Islet of Langerhans (tissue), 1 donor: Measurements from ENCODE around the gene TPPP2.

Experiments used
- FAIRE-seq: peaks from one replicate; lab custom pipeline; 2011; peaks lifted over from hg19 to GRCh38; lab: Jason Lieb, UNC

TPPP2 gene

GRCh38 chr14:21017528-21018245 is 12.3 kb upstream of the TPPP2 start:
- FAIRE-seq: no peak

GRCh38 chr14:21018286-21018685 is 11.7 kb upstream of the TPPP2 start:
- no peak for FAIRE-seq

GRCh38 chr14:21018781-21019180 is 11.2 kb upstream of the TPPP2 start:
- no peak for FAIRE-seq

GRCh38 chr14:21019366-21019765 is 10.7 kb upstream of the TPPP2 start:
- FAIRE-seq: no peak

GRCh38 chr14:21020977-21021545 is 9.0 kb upstream of the TPPP2 start:
- FAIRE-seq: no peak

- no peak for FAIRE-seq
Measured at GRCh38 chr14:21022686-21023085, 7.3 kb upstream of the TPPP2 start.

- FAIRE-seq: no peak
Measured at GRCh38 chr14:21023174-21023573, 6.8 kb upstream of the TPPP2 start.

GRCh38 chr14:21023817-21024584 is 6.0 kb upstream of the TPPP2 start:
- no peak for FAIRE-seq

- no peak for FAIRE-seq
Measured at GRCh38 chr14:21024585-21025370, 5.2 kb upstream of the TPPP2 start, which contains the start of gene NDRG2. Gene NDRG2 (minus strand): TSS chr14:21025061. CDS start chr14:21023315, 1,746 bp downstream.

GRCh38 chr14:21025371-21026273 is 4.4 kb upstream of the TPPP2 start:
- FAIRE-seq: no peak

- no peak for FAIRE-seq
Measured at GRCh38 chr14:21026274-21026987, 3.6 kb upstream of the TPPP2 start.

GRCh38 chr14:21026988-21027315 is 3.1 kb upstream of the TPPP2 start:
- no peak for FAIRE-seq

GRCh38 chr14:21030531-21030930 is 514 bp downstream of the TPPP2 start:
- FAIRE-seq: no peak

GRCh38 chr14:21032326-21033132 is 2.5 kb downstream of the TPPP2 start:
- no peak for FAIRE-seq

GRCh38 chr14:21033133-21033698 is 3.2 kb downstream of the TPPP2 start:
- no peak for FAIRE-seq

GRCh38 chr14:21034707-21035106 is 4.7 kb downstream of the TPPP2 start, which contains the start of gene RNASE13:
Gene RNASE13 (minus strand): TSS chr14:21034807. CDS start chr14:21034288, 519 bp downstream.
- no peak for FAIRE-seq

- no peak for FAIRE-seq
Measured at GRCh38 chr14:21036751-21037150, 6.7 kb downstream of the TPPP2 start.

- no peak for FAIRE-seq
Measured at GRCh38 chr14:21037156-21037555, 7.1 kb downstream of the TPPP2 start.
